ENCODE measurements around the gene CCDC92. TPM values are rescaled to one million over a fixed set of nuclear protein-coding genes. Genes with fewer than 3 reads are reported as not detected.

Gene CCDC92
- total RNA-seq, 1 experiment from 2014 or later, result 53.7 TPM

GRCh38 chr12:124000111-124000510 is 27.5 kb upstream of the CCDC92 start:
- Histone ChIP-seq H3K27ac (ENCODE audit: low read length) (no peak overlapping the region), H3K36me3 (ENCODE audit: control insufficient read depth, insufficient read depth, low read length) (0 out of 2 replicates have a peak, but pooled peaks cover 3% of the 10 kb centered on the region), H3K9me3 (ENCODE audit: control insufficient read depth, insufficient read depth, low read depth, low read length) (no peaks in the 10 kb centered on the region), H3K4me3 (ENCODE audit: low read depth in 2 of 2, low read length in 2 of 2) (no peak overlapping the region), H3K27me3 (ENCODE audit: control insufficient read depth, insufficient read depth, low read length) (no peaks in the 10 kb centered on the region), H3K4me1 (ENCODE audit: control insufficient read depth, insufficient read depth, low read length) (no peaks in the 10 kb centered on the region)
- ATAC-seq, result no peak
- in situ Hi-C loops (cut with HindIII; ENCODE audit: low pct_unique_long_range_greater_than_20kb, low sequenced_read_pairs), result no loop called here
- intact Hi-C loops (cut with micrococcal nuclease; ENCODE audit: unreplicated experiment), result no loop called here
- BruUV-seq (replicated peaks), result no TSS peak
- CTCF ChIA-PET, result no interaction called here
- no peak for TF ChIP-seq SIN3A (IDR thresholded peaks at IDR 0.05; ENCODE audit: borderline replicate concordance, insufficient read depth, low read depth, low read length)
- no peak for TF ChIP-seq REST (IDR thresholded peaks at IDR 0.05; ENCODE audit: insufficient read depth in 1 of 2, low read depth in 2 of 2, low read length in 1 of 2)
- no peak for TF ChIP-seq POLR2AphosphoS5 (IDR thresholded peaks at IDR 0.05; ENCODE audit: low read depth, low read length)
- DNase-seq (ENCODE audit: low read depth, low spot score), result no peak
- POLR2A ChIA-PET, result no interaction called here

GRCh38 chr12:123998991-123999359 is 26.3 kb upstream of the CCDC92 start:
- Histone ChIP-seq H3K9me3 (ENCODE audit: control insufficient read depth, insufficient read depth, low read depth, low read length) (no peaks in the 10 kb centered on the region), H3K36me3 (ENCODE audit: control insufficient read depth, insufficient read depth, low read length) (0 out of 2 replicates have a peak, but pooled peaks cover 3% of the 10 kb centered on the region), H3K27me3 (ENCODE audit: control insufficient read depth, insufficient read depth, low read length) (no peaks in the 10 kb centered on the region), H3K4me1 (ENCODE audit: control insufficient read depth, insufficient read depth, low read length) (no peaks in the 10 kb centered on the region), H3K27ac (ENCODE audit: low read length) (no peak overlapping the region), H3K4me3 (ENCODE audit: low read depth in 2 of 2, low read length in 2 of 2) (no peak overlapping the region)
- ChIA-PET CTCF (no interaction called here), POLR2A (no interaction called here)
- DNase-seq (ENCODE audit: low read depth, low spot score) (no peak), ATAC-seq (no peak)
- intact Hi-C loops (cut with micrococcal nuclease; ENCODE audit: unreplicated experiment) (no loop called here), in situ Hi-C loops (cut with HindIII; ENCODE audit: low pct_unique_long_range_greater_than_20kb, low sequenced_read_pairs) (no loop called here)
- no TSS peak for BruUV-seq (replicated peaks)
- TF ChIP-seq SIN3A (IDR thresholded peaks at IDR 0.05; ENCODE audit: borderline replicate concordance, insufficient read depth, low read depth, low read length), result no peak
- no peak for TF ChIP-seq CTCF (IDR thresholded peaks at IDR 0.05)

- in situ Hi-C loops (cut with HindIII; ENCODE audit: low pct_unique_long_range_greater_than_20kb, low sequenced_read_pairs), result no loop called here
- Histone ChIP-seq H3K27ac (ENCODE audit: low read length) (no peak overlapping the region), H3K4me1 (ENCODE audit: control insufficient read depth, insufficient read depth, low read length) (no peaks in the 10 kb centered on the region), H3K27me3 (ENCODE audit: control insufficient read depth, insufficient read depth, low read length) (no peaks in the 10 kb centered on the region), H3K4me3 (ENCODE audit: low read depth in 2 of 2, low read length in 2 of 2) (no peak overlapping the region), H3K9me3 (ENCODE audit: control insufficient read depth, insufficient read depth, low read depth, low read length) (no peaks in the 10 kb centered on the region), H3K36me3 (ENCODE audit: control insufficient read depth, insufficient read depth, low read length) (0 out of 2 replicates have a peak, but pooled peaks cover 3% of the 10 kb centered on the region)
- intact Hi-C loops (cut with micrococcal nuclease; ENCODE audit: unreplicated experiment), result no loop called here
- ChIA-PET POLR2A (no interaction called here), CTCF (no interaction called here)
- no peak for ATAC-seq
- DNase-seq (ENCODE audit: low read depth, low spot score), result no peak
- TF ChIP-seq SIN3A (IDR thresholded peaks at IDR 0.05; ENCODE audit: borderline replicate concordance, insufficient read depth, low read depth, low read length), result no peak
- no peak for TF ChIP-seq CTCF (IDR thresholded peaks at IDR 0.05)
- TF ChIP-seq POLR2AphosphoS5 (IDR thresholded peaks at IDR 0.05; ENCODE audit: low read depth, low read length), result no peak
- no peak for TF ChIP-seq TCF7L2 (IDR thresholded peaks at IDR 0.05; ENCODE audit: low read depth, low read length)
- TF ChIP-seq REST (IDR thresholded peaks at IDR 0.05; ENCODE audit: insufficient read depth in 1 of 2, low read depth in 2 of 2, low read length in 1 of 2), result no peak
- no TSS peak for BruUV-seq (replicated peaks)
Observed at GRCh38 chr12:123998344-123998990, 25.8 kb upstream of the CCDC92 start.
